Measurements from ENCODE around the gene ZNF74.
A peak's percentile ranks its signal among the peaks of the same experiment; 100 is the strongest.
"Not testable (repeated sequence)": the region's sequence is repeated elsewhere in the genome, so short reads cannot be mapped to it uniquely, and the experiment has no call there.

Gene ZNF74

GRCh38 chr22:20415241-20415640, 21.3 kb downstream of the ZNF74 start:
- H3K36me3 ChIP-seq (ENCODE audit: control insufficient read depth in 1 of 2, insufficient read depth in 2 of 2, low read length in 2 of 2); H3K79me1 ChIP-seq (ENCODE audit: low read length); H3K14ac ChIP-seq (ENCODE audit: low read length); H2AK5ac ChIP-seq (ENCODE audit: low read length); H3K4me1 ChIP-seq (ENCODE audit: control insufficient read depth in 1 of 2, insufficient read depth in 2 of 2, low read length in 2 of 2); H2AFZ ChIP-seq (ENCODE audit: insufficient read depth, low read length, poor library complexity); H3K23ac ChIP-seq (ENCODE audit: low read length); H3K27ac ChIP-seq (ENCODE audit: low read depth, low read length); H3K4ac ChIP-seq (ENCODE audit: low read depth, low read length); H3K9ac ChIP-seq (ENCODE audit: low read length); H3K79me2 ChIP-seq (ENCODE audit: control insufficient read depth, insufficient read depth, low read length, poor library complexity); H3K4me3 ChIP-seq (ENCODE audit: low read depth, low read length); H3K4me2 ChIP-seq (ENCODE audit: low read length); H4K8ac ChIP-seq (ENCODE audit: low read depth, low read length); DNase-seq; H3K18ac ChIP-seq (ENCODE audit: low read length); H2BK120ac ChIP-seq (ENCODE audit: insufficient read depth, low read length, poor library complexity); H2BK12ac ChIP-seq (ENCODE audit: low read length); H2BK5ac ChIP-seq (ENCODE audit: low read depth, low read length, poor library complexity); H3K27me3 ChIP-seq (ENCODE audit: insufficient read depth, low read length); H4K12ac ChIP-seq (ENCODE audit: low read depth, low read length); H3K9me3 ChIP-seq (ENCODE audit: insufficient read depth, low read depth, low read length); H4K91ac ChIP-seq (ENCODE audit: low read depth, low read length): not testable (repeated sequence)
- WGBS (ENCODE audit: extremely low coverage, insufficient coverage, insufficient read length) = no CpG with 5 or more reads among the region's 3 CpGs

GRCh38 chr22:20415699-20416098, 21.7 kb downstream of the ZNF74 start:
- not testable (repeated sequence) for H3K9me3 ChIP-seq (ENCODE audit: insufficient read depth, low read depth, low read length); H2AFZ ChIP-seq (ENCODE audit: insufficient read depth, low read length, poor library complexity); H3K23ac ChIP-seq (ENCODE audit: low read length); H3K36me3 ChIP-seq (ENCODE audit: control insufficient read depth in 1 of 2, insufficient read depth in 2 of 2, low read length in 2 of 2); H3K27me3 ChIP-seq (ENCODE audit: insufficient read depth, low read length); H2AK5ac ChIP-seq (ENCODE audit: low read length); H4K91ac ChIP-seq (ENCODE audit: low read depth, low read length); H3K9ac ChIP-seq (ENCODE audit: low read length); H3K4me2 ChIP-seq (ENCODE audit: low read length); H3K4me1 ChIP-seq (ENCODE audit: control insufficient read depth in 1 of 2, insufficient read depth in 2 of 2, low read length in 2 of 2); DNase-seq; H3K79me1 ChIP-seq (ENCODE audit: low read length); H3K27ac ChIP-seq (ENCODE audit: low read depth, low read length); H4K12ac ChIP-seq (ENCODE audit: low read depth, low read length); H2BK120ac ChIP-seq (ENCODE audit: insufficient read depth, low read length, poor library complexity); H3K4me3 ChIP-seq (ENCODE audit: low read depth, low read length); H2BK5ac ChIP-seq (ENCODE audit: low read depth, low read length, poor library complexity); H3K79me2 ChIP-seq (ENCODE audit: control insufficient read depth, insufficient read depth, low read length, poor library complexity); H3K14ac ChIP-seq (ENCODE audit: low read length); H2BK12ac ChIP-seq (ENCODE audit: low read length); H3K18ac ChIP-seq (ENCODE audit: low read length); H4K8ac ChIP-seq (ENCODE audit: low read depth, low read length); H3K4ac ChIP-seq (ENCODE audit: low read depth, low read length)
- no CpG with 5 or more reads among the region's 3 CpGs for WGBS (ENCODE audit: extremely low coverage, insufficient coverage, insufficient read length)

- Histone ChIP-seq H2AK5ac (ENCODE audit: low read length) (no peak overlapping the region), H3K4me2 (ENCODE audit: low read length) (peak overlapping the region; percentile 71), H3K36me3 (ENCODE audit: control insufficient read depth in 1 of 2, insufficient read depth in 2 of 2, low read length in 2 of 2) (no peaks in the 10 kb centered on the region), H3K4me3 (ENCODE audit: low read depth, low read length) (peak overlapping the region; percentile 53), H3K27ac (ENCODE audit: low read depth, low read length) (no peak overlapping the region), H3K18ac (ENCODE audit: low read length) (peak overlapping the region; percentile 80), H3K9ac (ENCODE audit: low read length) (peak overlapping the region; percentile 9), H3K27me3 (ENCODE audit: insufficient read depth, low read length) (no peaks in the 10 kb centered on the region), H4K91ac (ENCODE audit: low read depth, low read length) (peak overlapping the region; percentile 65), H3K4me1 (ENCODE audit: control insufficient read depth in 1 of 2, insufficient read depth in 2 of 2, low read length in 2 of 2) (peaks cover 0 to 3% of the 10 kb centered on the region in 2 experiments), H2BK12ac (ENCODE audit: low read length) (no peak overlapping the region), H4K8ac (ENCODE audit: low read depth, low read length) (peak overlapping the region; percentile 74), H3K23ac (ENCODE audit: low read length) (no peak overlapping the region), H3K9me3 (ENCODE audit: insufficient read depth, low read depth, low read length) (no peaks in the 10 kb centered on the region), H3K79me2 (ENCODE audit: control insufficient read depth, insufficient read depth, low read length, poor library complexity) (peaks cover 2% of the 10 kb centered on the region), H2BK5ac (ENCODE audit: low read depth, low read length, poor library complexity) (no peak overlapping the region), H4K12ac (ENCODE audit: low read depth, low read length) (peak overlapping the region; percentile 80), H3K79me1 (ENCODE audit: low read length) (peaks cover 3% of the 10 kb centered on the region), H3K4ac (ENCODE audit: low read depth, low read length) (no peak overlapping the region), H3K14ac (ENCODE audit: low read length) (peak overlapping the region; percentile 84), H2BK120ac (ENCODE audit: insufficient read depth, low read length, poor library complexity) (peak overlapping the region; percentile 30), H2AFZ (ENCODE audit: insufficient read depth, low read length, poor library complexity) (peak overlapping the region; percentile 37)
- DNase-seq = peak; percentile 84 to 92
- no CpG with 5 or more reads among the region's 42 CpGs for WGBS (ENCODE audit: extremely low coverage, insufficient coverage, insufficient read length)
These were observed 24.3 kb downstream of the ZNF74 start for GRCh38 chr22:20418211-20418788.

GRCh38 chr22:20419664-20419951, 25.7 kb downstream of the ZNF74 start:
- Histone ChIP-seq H3K4me1 (ENCODE audit: control insufficient read depth in 1 of 2, insufficient read depth in 2 of 2, low read length in 2 of 2) (peaks cover 4 to 6% of the 10 kb centered on the region in 2 experiments), H4K12ac (ENCODE audit: low read depth, low read length) (no peak overlapping the region), H3K23ac (ENCODE audit: low read length) (no peak overlapping the region), H3K4ac (ENCODE audit: low read depth, low read length) (no peak overlapping the region), H3K4me3 (ENCODE audit: low read depth, low read length) (no peak overlapping the region), H2BK120ac (ENCODE audit: insufficient read depth, low read length, poor library complexity) (no peak overlapping the region), H2BK12ac (ENCODE audit: low read length) (no peak overlapping the region), H4K91ac (ENCODE audit: low read depth, low read length) (no peak overlapping the region), H3K27ac (ENCODE audit: low read depth, low read length) (no peak overlapping the region), H3K14ac (ENCODE audit: low read length) (no peak overlapping the region), H3K27me3 (ENCODE audit: insufficient read depth, low read length) (no peaks in the 10 kb centered on the region), H2AK5ac (ENCODE audit: low read length) (no peak overlapping the region), H4K8ac (ENCODE audit: low read depth, low read length) (no peak overlapping the region), H3K4me2 (ENCODE audit: low read length) (no peak overlapping the region), H2BK5ac (ENCODE audit: low read depth, low read length, poor library complexity) (no peak overlapping the region), H3K18ac (ENCODE audit: low read length) (no peak overlapping the region), H2AFZ (ENCODE audit: insufficient read depth, low read length, poor library complexity) (no peak overlapping the region), H3K79me2 (ENCODE audit: control insufficient read depth, insufficient read depth, low read length, poor library complexity) (peaks cover 2% of the 10 kb centered on the region), H3K9ac (ENCODE audit: low read length) (no peak overlapping the region), H3K9me3 (ENCODE audit: insufficient read depth, low read depth, low read length) (no peaks in the 10 kb centered on the region), H3K79me1 (ENCODE audit: low read length) (peaks cover 3% of the 10 kb centered on the region), H3K36me3 (ENCODE audit: control insufficient read depth in 1 of 2, insufficient read depth in 2 of 2, low read length in 2 of 2) (peaks cover 0 to 7% of the 10 kb centered on the region in 2 experiments)
- no CpG with 5 or more reads among the region's 2 CpGs for WGBS (ENCODE audit: extremely low coverage, insufficient coverage, insufficient read length)
- no peak for DNase-seq

All from trophoblast cell (in vitro differentiated cells and primary cell).